SK-N-SH (cell line): Measurements from ENCODE around the gene NPAS3. TPM values are rescaled to one million over a fixed set of nuclear protein-coding genes. Genes with fewer than 3 reads are reported as not detected.

Experiments used
- CTCF ChIA-PET: fragments of 300-600, 350-600 bp; formaldehyde crosslinking; extraction: SDS; loops from one replicate; lab custom pipeline; 2021; lab: Yijun Ruan, JAX
- POLR2A ChIA-PET: fragments of 350-600 bp; sonication (Branson Sonifier 250); formaldehyde crosslinking; extraction: SDS; loops from one replicate; lab custom pipeline; 2020; ENCODE audit warnings: antibody characterized with exemption, inconsistent platforms; lab: Yijun Ruan, JAX
- DNase-seq: peaks from one replicate; pipeline ENCODE4 v3.0.0; 2012
- H2AFZ ChIP-seq: fragments of 200-600 bp; sonication (generic); 2 replicates; pipeline ENCODE4 v1.8.1; 2016; ENCODE audit warnings: antibody characterized with exemption, mild to moderate bottlenecking, low read depth
- H3F3A ChIP-seq: fragments of 200-600 bp; sonication (generic); replicated peaks from 2 replicates; pipeline ENCODE3; 2016; ENCODE audit warnings: antibody characterized with exemption, mild to moderate bottlenecking; ENCODE audit not compliant: insufficient read depth
- H3K27ac ChIP-seq, 2 experiments: fragments of 200-500 bp in 1 of 2; fragments of 200-600 bp in 1 of 2; sonication (Bioruptor generic) in 1 of 2; sonication (generic), shearing (Covaris generic) in 1 of 2; 2 replicates each; pipeline versions ENCODE4 v1.5.1 to v1.6.1; 2014 to 2016; ENCODE audit warnings: low read depth in 2 of 2, inconsistent platforms in 1 of 2, low read length in 1 of 2, mild to moderate bottlenecking in 1 of 2, mixed read lengths in 1 of 2
- H3K27me3 ChIP-seq: fragments of 200-600 bp; sonication (generic), shearing (Covaris generic); 2 replicates; pipeline ENCODE4 v1.6.1; 2016; ENCODE audit warnings: mixed run types; ENCODE audit not compliant: insufficient read depth
- H3K36me3 ChIP-seq, 2 experiments: fragments of 200-500 bp in 1 of 2; fragments of 200-600 bp in 1 of 2; sonication (Bioruptor generic) in 1 of 2; sonication (generic) in 1 of 2; replicated peaks in 1 of 2; 2 replicates each; pipeline versions ENCODE3 to v1.5.1; 2014 to 2016; ENCODE audit warnings: low read length in 1 of 2, mild to moderate bottlenecking in 1 of 2; ENCODE audit not compliant: insufficient read depth in 2 of 2, control insufficient read depth in 1 of 2
- H3K4me1 ChIP-seq, 2 experiments: fragments of 200-500 bp in 1 of 2; fragments of 200-600 bp in 1 of 2; sonication (Bioruptor generic) in 1 of 2; sonication (generic), shearing (Covaris generic) in 1 of 2; 2 replicates each; pipeline versions ENCODE4 v1.5.1 to v1.6.1; 2014 to 2016; ENCODE audit warnings: low read depth in 1 of 2, low read length in 1 of 2, mixed run types in 1 of 2; ENCODE audit not compliant: insufficient read depth in 2 of 2, control insufficient read depth in 1 of 2
- H3K4me2 ChIP-seq: fragments of 200-600 bp; sonication (generic), shearing (Covaris generic); 2 replicates; pipeline ENCODE4 v1.6.1; 2017; ENCODE audit warnings: mixed run types
- H3K4me3 ChIP-seq, 2 experiments: fragments of 200-500 bp in 1 of 2; fragments of 200-600 bp in 1 of 2; sonication (Bioruptor generic) in 1 of 2; sonication (generic), shearing (Covaris generic) in 1 of 2; 2 replicates each; pipeline versions ENCODE4 v1.5.1 to v1.8.1; 2014 to 2016; ENCODE audit warnings: low read depth in 2 of 2, inconsistent platforms in 1 of 2, low read length in 1 of 2, mild to moderate bottlenecking in 1 of 2, mixed read lengths in 1 of 2, moderate library complexity in 1 of 2
- H3K79me2 ChIP-seq: fragments of 200-600 bp; sonication (generic); 2 replicates; pipeline ENCODE4 v1.8.1; 2017; ENCODE audit warnings: mild to moderate bottlenecking; ENCODE audit not compliant: insufficient read depth
- H3K9ac ChIP-seq: fragments of 200-600 bp; sonication (generic); 2 replicates; pipeline ENCODE4 v1.6.1; 2017; ENCODE audit warnings: mixed run types
- H3K9me2 ChIP-seq: fragments of 200-600 bp; sonication (generic); 2 replicates; pipeline ENCODE4 v1.6.1; 2017; ENCODE audit warnings: mixed run types
- H3K9me3 ChIP-seq: fragments of 200-600 bp; sonication (generic); 2 replicates; pipeline ENCODE4 v1.6.1; 2017; ENCODE audit warnings: mixed run types, mild to moderate bottlenecking, moderate library complexity
- H4K20me1 ChIP-seq: fragments of 200-600 bp; sonication (generic); 2 replicates; pipeline ENCODE4 v1.6.1; 2017; ENCODE audit warnings: mild to moderate bottlenecking, mixed run types; ENCODE audit not compliant: insufficient read depth
- CHD2 ChIP-seq: fragments of 150-350 bp; IDR thresholded peaks from 2 replicates; pipeline ENCODE4 v1.6.1; 2018; ENCODE audit warnings: low read length; ENCODE audit not compliant: partially characterized antibody
- CTCF ChIP-seq: fragments of 200-600 bp; sonication (generic); IDR thresholded peaks from 2 replicates; pipeline ENCODE4 v1.6.1; 2017; ENCODE audit warnings: antibody characterized with exemption, mild to moderate bottlenecking, moderate library complexity
- ELF1 ChIP-seq: IDR thresholded peaks from 2 replicates; pipeline ENCODE4 v1.4.0; 2012
- EP300 ChIP-seq, 2 experiments: IDR thresholded peaks; 2 replicates each; pipeline versions ENCODE4 v1.4.0 to v1.6.1; 2012; ENCODE audit warnings: borderline replicate concordance in 1 of 2, low read depth in 1 of 2, low read length in 1 of 2
- FOSL2 ChIP-seq: IDR thresholded peaks from 2 replicates; pipeline ENCODE4 v1.4.0; 2012; ENCODE audit warnings: low read depth, mild to moderate bottlenecking, moderate library complexity, borderline replicate concordance
- FOXJ3 ChIP-seq: sonication (generic); formaldehyde crosslinking; IDR thresholded peaks from 2 replicates; pipeline ENCODE4 v1.5.1; 2020; ENCODE audit warnings: mild to moderate bottlenecking, missing genetic modification reagents
- FOXM1 ChIP-seq: IDR thresholded peaks from 2 replicates; pipeline ENCODE4 v1.4.0; 2012; ENCODE audit warnings: low read depth, mild to moderate bottlenecking
- GABPA ChIP-seq: IDR thresholded peaks from 2 replicates; pipeline ENCODE4 v1.4.0; 2012; ENCODE audit warnings: low read depth, mild to moderate bottlenecking
- GATA2 ChIP-seq: sonication (generic); formaldehyde crosslinking; IDR thresholded peaks from 2 replicates; pipeline ENCODE4 v1.5.0; 2020; ENCODE audit warnings: mild to moderate bottlenecking, missing genetic modification reagents
- IRF3 ChIP-seq: fragments of 150-350 bp; IDR thresholded peaks from 2 replicates; pipeline ENCODE4 v1.6.1; 2016; ENCODE audit warnings: mild to moderate bottlenecking, low read depth, low read length
- JUND ChIP-seq: IDR thresholded peaks from 2 replicates; pipeline ENCODE4 v1.4.0; 2012
- MXI1 ChIP-seq: IDR thresholded peaks from 2 replicates; pipeline ENCODE4 v1.6.1; 2012; ENCODE audit warnings: mild to moderate bottlenecking, low read depth, low read length, improper control_type of control experiment
- NFIC ChIP-seq: IDR thresholded peaks from 2 replicates; pipeline ENCODE4 v1.4.0; 2012; ENCODE audit warnings: borderline replicate concordance
- NRF1 ChIP-seq: IDR thresholded peaks from 2 replicates; pipeline ENCODE4 v1.6.1; 2012; ENCODE audit warnings: low read depth, mild to moderate bottlenecking, low read length
- POLR2AphosphoS5 ChIP-seq: IDR thresholded peaks from 2 replicates; pipeline ENCODE4 v1.6.1; 2012; ENCODE audit warnings: low read depth, low read length
- RAD21 ChIP-seq: IDR thresholded peaks from 2 replicates; pipeline ENCODE4 v1.6.1; 2012; ENCODE audit warnings: mild to moderate bottlenecking, low read length
- REST ChIP-seq: IDR thresholded peaks from 2 replicates; pipeline ENCODE4 v1.6.1; 2012; ENCODE audit warnings: mild to moderate bottlenecking, low read depth, low read length, moderate library complexity
- RFX5 ChIP-seq: IDR thresholded peaks from 2 replicates; pipeline ENCODE4 v1.6.1; 2012; ENCODE audit warnings: mild to moderate bottlenecking, improper control_type of control experiment, low read length
- SIN3A ChIP-seq: IDR thresholded peaks from 2 replicates; pipeline ENCODE4 v1.6.1; 2012; ENCODE audit warnings: low read depth, mild to moderate bottlenecking, low read length, moderate library complexity, borderline replicate concordance
- SMC3 ChIP-seq: IDR thresholded peaks from 2 replicates; pipeline ENCODE4 v1.6.1; 2012; ENCODE audit warnings: low read depth, low read length, improper control_type of control experiment
- TCF12 ChIP-seq: IDR thresholded peaks from 2 replicates; pipeline ENCODE4 v1.4.0; 2012
- TEAD4 ChIP-seq: IDR thresholded peaks from 2 replicates; pipeline ENCODE4 v1.4.0; 2012; ENCODE audit warnings: mild to moderate bottlenecking, borderline replicate concordance; ENCODE audit not compliant: insufficient read depth
- YY1 ChIP-seq: IDR thresholded peaks from 2 replicates; pipeline ENCODE4 v1.4.0; 2012; ENCODE audit warnings: low read depth, mild to moderate bottlenecking
- WGBS: methylation state at CpG from one replicate; pipeline ENCODE4 v1.1.6; 2017; ENCODE audit warnings: low lambda C conversion rate; 5-methylcytosine and 5-hydroxymethylcytosine counted together
- polyA plus RNA-seq, 3 experiments: library from polyadenylated mRNA; depleted of rRNA; stranded (reverse); fragments of >200 nt; gene quantifications; 2 replicates each; pipeline ENCODE4 v1.2.3, GENCODE V29; 2012
- TF ChIP-seq, protein P1 (sequence below): IDR thresholded peaks from 2 replicates; pipeline ENCODE4 v1.4.0; 2012; ENCODE audit warnings: low read depth, borderline replicate concordance
- TF ChIP-seq, protein P2 (sequence below): IDR thresholded peaks from 2 replicates; pipeline ENCODE4 v1.4.0; 2012; ENCODE audit warnings: low read depth, borderline replicate concordance
- TF ChIP-seq, protein P3 (sequence below): IDR thresholded peaks from 2 replicates; pipeline ENCODE4 v1.4.0; 2012; ENCODE audit warnings: low read depth

NPAS3 gene
- polyA plus RNA-seq, 1 of the 3 experiments (the other 2 are of a cell fraction) = 4.3 TPM

GRCh38 chr14:33646692-33647260 is 708.1 kb downstream of the NPAS3 start:
- no peaks in the 10 kb centered on the region for H3K9me2 ChIP-seq
- peak overlapping the region; percentile 40 for H3K4me2 ChIP-seq
- peaks cover 0 to 34% of the 10 kb centered on the region in 2 experiments; a peak in 3 of 4 replicates for H3K4me1 ChIP-seq
- no peak for DNase-seq
- no peaks in the 10 kb centered on the region for H3K27me3 ChIP-seq
- H3K27ac ChIP-seq = peak overlapping the region; percentile 47 to 88; a peak in 3 of 4 replicates
- no peaks in the 10 kb centered on the region for H3K79me2 ChIP-seq
- H3K9ac ChIP-seq = peak overlapping the region; percentile 42; the same call in 1 of the 2 replicates
- CTCF ChIA-PET = interaction anchor here (0.9 kb wide), 1 partner anchor 146 kb away, joined by 3 read pairs; no protein-coding TSS in a partner anchor
- no peaks in the 10 kb centered on the region for H4K20me1 ChIP-seq
- H3K36me3 ChIP-seq = no peaks in the 10 kb centered on the region
- peaks cover 12% of the 10 kb centered on the region for H3F3A ChIP-seq
- WGBS = 37% methylated on average over 2 of the region's 2 CpGs
- no peaks in the 10 kb centered on the region for H3K9me3 ChIP-seq
- POLR2A ChIA-PET = no interaction called here
- no peak overlapping the region for H2AFZ ChIP-seq
- no peak overlapping the region for H3K4me3 ChIP-seq
- TF ChIP-seq, protein P1, sequence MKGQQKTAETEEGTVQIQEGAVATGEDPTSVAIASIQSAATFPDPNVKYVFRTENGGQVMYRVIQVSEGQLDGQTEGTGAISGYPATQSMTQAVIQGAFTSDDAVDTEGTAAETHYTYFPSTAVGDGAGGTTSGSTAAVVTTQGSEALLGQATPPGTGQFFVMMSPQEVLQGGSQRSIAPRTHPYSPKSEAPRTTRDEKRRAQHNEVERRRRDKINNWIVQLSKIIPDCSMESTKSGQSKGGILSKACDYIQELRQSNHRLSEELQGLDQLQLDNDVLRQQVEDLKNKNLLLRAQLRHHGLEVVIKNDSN = no peak
- TF ChIP-seq FOXJ3 = no peak
- no peak for TF ChIP-seq RFX5
- no peak for TF ChIP-seq CTCF
- no peak for TF ChIP-seq SMC3
- TF ChIP-seq ELF1 = no peak
- TF ChIP-seq JUND = peak; percentile 67; the same call in 1 of the 2 replicates
- peak; percentile 43; the same call in 1 of the 2 replicates for TF ChIP-seq FOSL2
- no peak for TF ChIP-seq SIN3A
- TF ChIP-seq RAD21 = no peak
- TF ChIP-seq POLR2AphosphoS5 = no peak
- TF ChIP-seq, protein P2, sequence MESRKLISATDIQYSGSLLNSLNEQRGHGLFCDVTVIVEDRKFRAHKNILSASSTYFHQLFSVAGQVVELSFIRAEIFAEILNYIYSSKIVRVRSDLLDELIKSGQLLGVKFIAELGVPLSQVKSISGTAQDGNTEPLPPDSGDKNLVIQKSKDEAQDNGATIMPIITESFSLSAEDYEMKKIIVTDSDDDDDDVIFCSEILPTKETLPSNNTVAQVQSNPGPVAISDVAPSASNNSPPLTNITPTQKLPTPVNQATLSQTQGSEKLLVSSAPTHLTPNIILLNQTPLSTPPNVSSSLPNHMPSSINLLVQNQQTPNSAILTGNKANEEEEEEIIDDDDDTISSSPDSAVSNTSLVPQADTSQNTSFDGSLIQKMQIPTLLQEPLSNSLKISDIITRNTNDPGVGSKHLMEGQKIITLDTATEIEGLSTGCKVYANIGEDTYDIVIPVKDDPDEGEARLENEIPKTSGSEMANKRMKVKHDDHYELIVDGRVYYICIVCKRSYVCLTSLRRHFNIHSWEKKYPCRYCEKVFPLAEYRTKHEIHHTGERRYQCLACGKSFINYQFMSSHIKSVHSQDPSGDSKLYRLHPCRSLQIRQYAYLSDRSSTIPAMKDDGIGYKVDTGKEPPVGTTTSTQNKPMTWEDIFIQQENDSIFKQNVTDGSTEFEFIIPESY = no peak
- no peak for TF ChIP-seq YY1
- no peak for TF ChIP-seq MXI1
- no peak for TF ChIP-seq NFIC
- no peak for TF ChIP-seq CHD2
- TF ChIP-seq NRF1 = no peak
- peak; percentile 53; the same call in 1 of the 2 replicates for TF ChIP-seq TCF12
- TF ChIP-seq TEAD4 = no peak
- TF ChIP-seq, protein P3, sequence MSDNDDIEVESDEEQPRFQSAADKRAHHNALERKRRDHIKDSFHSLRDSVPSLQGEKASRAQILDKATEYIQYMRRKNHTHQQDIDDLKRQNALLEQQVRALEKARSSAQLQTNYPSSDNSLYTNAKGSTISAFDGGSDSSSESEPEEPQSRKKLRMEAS = no peak
- TF ChIP-seq EP300 (IDR thresholded peaks at IDR 0.05; ENCODE audit: borderline replicate concordance in 1 of 2, low read depth in 1 of 2, low read length in 1 of 2) = peak in 1 of 2 experiments; percentile 32; a peak in 1 of 4 replicates
- TF ChIP-seq GATA2 (CRISPR knock-in tag) = no peak
- TF ChIP-seq IRF3 = no peak
- no peak for TF ChIP-seq GABPA
- no peak for TF ChIP-seq FOXM1
- TF ChIP-seq REST = no peak
